GM12878 (cell line): ENCODE results near the gene MAP2K1. TPM values are rescaled to one million over a fixed set of nuclear protein-coding genes. Genes with fewer than 3 reads are reported as not detected.

ENCODE experiments used
- BCL11A ChIP-seq: IDR thresholded peaks from 2 replicates; pipeline ENCODE4 v1.6.1; 2011; ENCODE audit warnings: low read depth, low read length
- CEBPB ChIP-seq, 2 experiments: fragments of 150-350 bp in 1 of 2; IDR thresholded peaks; 2 replicates each; pipeline ENCODE4 v1.6.1; 2012 to 2014; ENCODE audit warnings: low read depth in 2 of 2, low read length in 2 of 2, borderline replicate concordance in 1 of 2, inconsistent platforms in 1 of 2
- CTCF ChIP-seq, 3 experiments: IDR thresholded peaks in 2 of 3; conservative IDR thresholded peaks in 1 of 3; 2 replicates each; pipeline ENCODE4 v1.5.1; 2011; ENCODE audit warnings: low read depth in 3 of 3, low read length in 3 of 3, mild to moderate bottlenecking in 3 of 3, control low read depth in 2 of 3, moderate library complexity in 2 of 3, inconsistent platforms in 1 of 3, mixed read lengths in 1 of 3; ENCODE audit not compliant: control insufficient read depth in 2 of 3, insufficient read depth in 1 of 3; ENCODE audit errors: extremely low read depth in 1 of 3
- EZH2 ChIP-seq: IDR thresholded peaks from 2 replicates; pipeline ENCODE4 v1.6.1; 2012; ENCODE audit warnings: low read depth, mild to moderate bottlenecking, control low read depth, inconsistent platforms, low read length, borderline replicate concordance; ENCODE audit not compliant: control insufficient read depth
- HDGF ChIP-seq: fragments of 450-650 bp; IDR thresholded peaks from 2 replicates; pipeline ENCODE4 v1.6.1; 2016; ENCODE audit warnings: antibody characterized with exemption
- IKZF2 ChIP-seq, 2 experiments: fragments of 450-650 bp; IDR thresholded peaks; 2 replicates each; pipeline ENCODE4 v1.6.1; 2017; ENCODE audit warnings: mild to moderate bottlenecking in 2 of 2, moderate library complexity in 2 of 2
- JUNB ChIP-seq: IDR thresholded peaks from 2 replicates; pipeline ENCODE4 v1.6.1; 2016; ENCODE audit warnings: antibody characterized with exemption, mild to moderate bottlenecking
- MYC ChIP-seq: IDR thresholded peaks from 2 replicates; pipeline ENCODE4 v1.6.1; 2011; ENCODE audit warnings: mild to moderate bottlenecking, low read length, moderate library complexity, inconsistent platforms; ENCODE audit not compliant: insufficient read depth, insufficient replicate concordance, insufficient read length, severe bottlenecking
- POLR2AphosphoS2 ChIP-seq: IDR thresholded peaks from 2 replicates; pipeline ENCODE4 v1.6.1; 2011; ENCODE audit warnings: low read depth, mild to moderate bottlenecking, low read length, improper control_type of control experiment, moderate library complexity
- POU2F2 ChIP-seq: IDR thresholded peaks from 3 replicates; pipeline ENCODE4 v1.6.1; 2011; ENCODE audit warnings: low read depth, mild to moderate bottlenecking, low read length, borderline replicate concordance
- RBBP5 ChIP-seq: fragments of 200-600 bp; sonication (generic); conservative IDR thresholded peaks from 2 replicates; pipeline ENCODE4 v1.6.1; 2016
- SKIL ChIP-seq: fragments of 450-650 bp; IDR thresholded peaks from 2 replicates; pipeline ENCODE4 v1.6.1; 2017; ENCODE audit warnings: mild to moderate bottlenecking, low read depth, inconsistent platforms; ENCODE audit not compliant: poor library complexity, severe bottlenecking
- SMAD5 ChIP-seq: IDR thresholded peaks from 2 replicates; pipeline ENCODE4 v1.6.1; 2016; ENCODE audit warnings: antibody characterized with exemption, low read depth
- STAT1 ChIP-seq: fragments of 450-650 bp; conservative IDR thresholded peaks from 2 replicates; pipeline ENCODE4 v1.6.1; 2014; ENCODE audit warnings: antibody characterized with exemption, mild to moderate bottlenecking
- TCF3 ChIP-seq: IDR thresholded peaks from 2 replicates; pipeline ENCODE4 v1.6.1; 2012; ENCODE audit warnings: low read depth, mild to moderate bottlenecking, low read length, borderline replicate concordance; ENCODE audit not compliant: insufficient read depth
- USF1 ChIP-seq: IDR thresholded peaks from 2 replicates; pipeline ENCODE4 v1.6.1; 2011; ENCODE audit warnings: borderline replicate concordance, low read depth, mild to moderate bottlenecking, moderate library complexity, mixed read lengths, low read length; ENCODE audit not compliant: insufficient read depth; ENCODE audit errors: extremely low read length
- WRNIP1 ChIP-seq: IDR thresholded peaks from 2 replicates; pipeline ENCODE4 v1.6.1; 2011; ENCODE audit warnings: low read depth, low read length, improper control_type of control experiment, borderline replicate concordance
- ZNF384 ChIP-seq: IDR thresholded peaks from 2 replicates; pipeline ENCODE4 v1.6.1; 2012; ENCODE audit warnings: low read depth, mild to moderate bottlenecking, low read length, improper control_type of control experiment, borderline replicate concordance
- polyA plus RNA-seq, 11 experiments: library from polyadenylated mRNA; depleted of rRNA in 4 of 11; unstranded in 6 of 11; stranded (reverse) in 5 of 11; fragments of >200 nt; fragmentation: Nextera tagmentation in 4 of 11; fragmentation: Illumina TruSeq in 1 of 11; extraction: Ambion mirVana in 4 of 11; extraction: Trizol in 1 of 11; gene quantifications; 1 replicate in 1 of 11; 2 replicates in 10 of 11; pipeline versions ENCODE4 v1.2.1 to v1.2.3, GENCODE V29; 2011 to 2016; ENCODE audit warnings: inconsistent platforms in 2 of 11, missing spikeins in 2 of 11, low read depth in 1 of 11
- total RNA-seq, 4 experiments: library from RNA; depleted of rRNA in 3 of 4; stranded (reverse); fragments of >200 nt in 3 of 4; fragmentation: Illumina TruSeq in 1 of 4; extraction: Trizol in 1 of 4; gene quantifications; 2 replicates each; pipeline versions ENCODE4 v1.2.1 to v1.2.3, GENCODE V29; 2013 to 2021
- TF ChIP-seq, protein P1 (sequence below): fragments of 450-650 bp; IDR thresholded peaks from 2 replicates; pipeline ENCODE4 v1.6.1; 2017; ENCODE audit warnings: mild to moderate bottlenecking
- TF ChIP-seq, protein P2 (sequence below): IDR thresholded peaks from 2 replicates; pipeline ENCODE4 v1.6.1; 2012; ENCODE audit warnings: low read depth, low read length, improper control_type of control experiment

The MAP2K1 gene
- total and polyA plus RNA-seq, 10 of the 15 experiments (the other 5 are each of a cell fraction or from before 2014, with no cell fraction given) = 11.2 to 112 (median 56.6) TPM

DNA sequence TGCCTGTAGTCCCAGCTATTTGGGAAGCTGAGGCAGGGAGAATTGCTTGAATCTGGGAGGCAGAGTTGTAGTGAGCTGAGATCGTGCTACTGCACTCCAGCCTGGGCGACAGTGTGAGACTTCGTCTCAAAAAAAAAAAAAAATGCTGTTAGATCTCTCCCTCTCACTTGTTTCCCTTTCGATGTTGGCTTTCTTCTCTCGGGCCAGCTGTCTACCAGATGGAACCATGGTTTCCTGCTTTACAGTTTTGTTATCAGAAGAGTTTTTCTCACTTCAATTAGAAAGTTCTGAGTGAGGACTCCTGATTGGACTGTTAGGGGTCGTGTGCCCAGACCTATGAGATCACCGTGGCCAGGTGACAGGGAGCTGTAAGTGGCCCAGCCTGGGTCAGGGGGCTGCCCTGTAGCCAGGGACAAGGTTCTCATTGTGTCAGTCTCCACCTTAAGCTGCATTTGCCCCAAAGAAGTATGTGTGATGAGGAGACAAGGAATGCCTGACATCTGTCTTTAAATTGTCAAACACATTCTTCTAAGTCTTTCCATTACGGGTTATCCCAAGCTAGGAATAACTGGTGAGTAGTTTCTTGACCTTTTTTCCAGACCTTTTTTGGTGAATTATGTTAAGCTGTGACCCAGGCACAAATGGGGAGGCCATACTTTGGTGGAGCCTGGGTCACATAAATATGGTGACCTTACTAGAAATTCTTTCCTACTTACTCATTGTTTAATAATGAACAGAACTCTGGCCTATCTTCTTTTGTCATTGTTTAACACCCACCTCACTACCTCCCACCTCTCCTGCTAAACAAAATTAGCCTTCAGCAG lies 85.7 kb downstream of the MAP2K1 start (continued):
- TF ChIP-seq USF1 (peak; percentile 36), TCF3 (peak; percentile 86; the same call in 1 of the 2 replicates), CTCF (IDR thresholded peaks at IDR 0.05 in 2 of 3, conservative IDR thresholded peaks at IDR 0.05 in 1 of 3; ENCODE audit: control insufficient read depth in 2 of 3, extremely low read depth in 1 of 3, insufficient read depth in 1 of 3, low read depth in 3 of 3, low read length in 3 of 3) (no peak), IKZF2 (IDR thresholded peaks at IDR 0.05) (peak; percentile 24 to 48; a peak in 1 of 4 replicates), CEBPB (IDR thresholded peaks at IDR 0.05; ENCODE audit: borderline replicate concordance in 1 of 2, low read depth in 2 of 2, low read length in 2 of 2) (no peak), MYC (no peak), WRNIP1 (no peak), POU2F2 (0 out of 3 replicates have a peak, but pooled peaks have one; percentile 32), BCL11A (0 out of 2 replicates have a peak, but pooled peaks have one; percentile 7), ZNF384 (peak; percentile 90), SKIL (peak; percentile 83), EZH2 (no peak), POLR2AphosphoS2 (no peak), HDGF (0 out of 2 replicates have a peak, but pooled peaks have one; percentile 33), RBBP5 (no peak), JUNB (peak; percentile 52), STAT1 (no peak), SMAD5 (no peak)
- TF ChIP-seq, protein P1, sequence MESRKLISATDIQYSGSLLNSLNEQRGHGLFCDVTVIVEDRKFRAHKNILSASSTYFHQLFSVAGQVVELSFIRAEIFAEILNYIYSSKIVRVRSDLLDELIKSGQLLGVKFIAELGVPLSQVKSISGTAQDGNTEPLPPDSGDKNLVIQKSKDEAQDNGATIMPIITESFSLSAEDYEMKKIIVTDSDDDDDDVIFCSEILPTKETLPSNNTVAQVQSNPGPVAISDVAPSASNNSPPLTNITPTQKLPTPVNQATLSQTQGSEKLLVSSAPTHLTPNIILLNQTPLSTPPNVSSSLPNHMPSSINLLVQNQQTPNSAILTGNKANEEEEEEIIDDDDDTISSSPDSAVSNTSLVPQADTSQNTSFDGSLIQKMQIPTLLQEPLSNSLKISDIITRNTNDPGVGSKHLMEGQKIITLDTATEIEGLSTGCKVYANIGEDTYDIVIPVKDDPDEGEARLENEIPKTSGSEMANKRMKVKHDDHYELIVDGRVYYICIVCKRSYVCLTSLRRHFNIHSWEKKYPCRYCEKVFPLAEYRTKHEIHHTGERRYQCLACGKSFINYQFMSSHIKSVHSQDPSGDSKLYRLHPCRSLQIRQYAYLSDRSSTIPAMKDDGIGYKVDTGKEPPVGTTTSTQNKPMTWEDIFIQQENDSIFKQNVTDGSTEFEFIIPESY = no peak
- TF ChIP-seq, protein P2, sequence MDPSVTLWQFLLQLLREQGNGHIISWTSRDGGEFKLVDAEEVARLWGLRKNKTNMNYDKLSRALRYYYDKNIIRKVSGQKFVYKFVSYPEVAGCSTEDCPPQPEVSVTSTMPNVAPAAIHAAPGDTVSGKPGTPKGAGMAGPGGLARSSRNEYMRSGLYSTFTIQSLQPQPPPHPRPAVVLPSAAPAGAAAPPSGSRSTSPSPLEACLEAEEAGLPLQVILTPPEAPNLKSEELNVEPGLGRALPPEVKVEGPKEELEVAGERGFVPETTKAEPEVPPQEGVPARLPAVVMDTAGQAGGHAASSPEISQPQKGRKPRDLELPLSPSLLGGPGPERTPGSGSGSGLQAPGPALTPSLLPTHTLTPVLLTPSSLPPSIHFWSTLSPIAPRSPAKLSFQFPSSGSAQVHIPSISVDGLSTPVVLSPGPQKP = 0 out of 2 replicates have a peak, but pooled peaks have one; percentile 15
